Common myeloid progenitor, CD34-positive (primary cell): ENCODE results near the gene NCOA3.

Experiments used
- CTCF ChIA-PET: fragments of 350-600 bp; sonication (Branson Sonifier 250); formaldehyde crosslinking; loops from one replicate; lab custom pipeline; 2021; ENCODE audit warnings: antibody characterized with exemption; lab: Charles Lee
- POLR2A ChIA-PET: fragments of 350-600 bp; sonication (Branson Sonifier 250); formaldehyde crosslinking; loops from one replicate; lab custom pipeline; 2021; ENCODE audit warnings: antibody characterized with exemption; lab: Charles Lee
- DNase-seq, 3 donors: peaks; one replicate each; pipeline versions ENCODE4 v3.0.0 to v3.0.0-alpha.2; 2013
- H3K27ac ChIP-seq, 2 experiments: 1 replicate in 1 of 2; 2 replicates in 1 of 2; pipeline ENCODE4 v1.7.0; 2013; ENCODE audit warnings: inconsistent platforms in 2 of 2, low read length in 2 of 2, mild to moderate bottlenecking in 2 of 2, low read depth in 1 of 2, moderate library complexity in 1 of 2; ENCODE audit not compliant: severe bottlenecking in 2 of 2, insufficient read depth in 1 of 2, poor library complexity in 1 of 2
- H3K27me3 ChIP-seq, 5 experiments: replicated peaks in 2 of 5; 1 replicate in 3 of 5; 2 replicates in 2 of 5; pipeline versions ENCODE4 v1.6.1 to v1.7.0; 2013; ENCODE audit warnings: low read length in 4 of 5, mild to moderate bottlenecking in 2 of 5, moderate library complexity in 2 of 5, inconsistent platforms in 1 of 5; ENCODE audit not compliant: insufficient read depth in 5 of 5, control insufficient read depth in 4 of 5
- H3K36me3 ChIP-seq, 4 experiments: 1 replicate in 2 of 4; 2 replicates in 2 of 4; pipeline versions ENCODE4 v1.6.1 to v1.7.0; 2013; ENCODE audit warnings: low read length in 3 of 4, control low read depth in 1 of 4, mild to moderate bottlenecking in 1 of 4; ENCODE audit not compliant: control insufficient read depth in 4 of 4, insufficient read depth in 4 of 4
- H3K4me1 ChIP-seq, 4 experiments: 1 replicate in 3 of 4; 2 replicates in 1 of 4; pipeline versions ENCODE4 v1.6.1 to v1.7.1; 2013; ENCODE audit warnings: low read length in 3 of 4, mild to moderate bottlenecking in 3 of 4, control low read depth in 1 of 4, inconsistent platforms in 1 of 4, moderate library complexity in 1 of 4; ENCODE audit not compliant: control insufficient read depth in 4 of 4, insufficient read depth in 4 of 4; ENCODE audit errors: control extremely low read depth in 1 of 4
- H3K4me3 ChIP-seq, 7 experiments: 1 replicate in 4 of 7; 2 replicates in 3 of 7; pipeline versions ENCODE4 v1.5.1 to v1.7.0; 2013; ENCODE audit warnings: mild to moderate bottlenecking in 7 of 7, low read length in 6 of 7, moderate library complexity in 6 of 7, inconsistent platforms in 2 of 7, low read depth in 2 of 7, control low read depth in 1 of 7; ENCODE audit not compliant: insufficient read depth in 4 of 7, control insufficient read depth in 1 of 7; ENCODE audit errors: extremely low read depth in 1 of 7
- H3K9me3 ChIP-seq, 5 experiments: 1 replicate in 4 of 5; 2 replicates in 1 of 5; pipeline versions ENCODE4 v1.6.1 to v1.7.1; 2013; ENCODE audit warnings: low read length in 4 of 5, mild to moderate bottlenecking in 2 of 5, inconsistent platforms in 1 of 5, low read depth in 1 of 5, moderate library complexity in 1 of 5; ENCODE audit not compliant: control insufficient read depth in 4 of 5, insufficient read depth in 2 of 5; ENCODE audit errors: control extremely low read depth in 1 of 5
- WGBS: methylation state at CpG from one replicate; pipeline ENCODE4 v1.1.5; 2013; ENCODE audit not compliant: insufficient coverage; 5-methylcytosine and 5-hydroxymethylcytosine counted together

NCOA3 gene

DNA sequence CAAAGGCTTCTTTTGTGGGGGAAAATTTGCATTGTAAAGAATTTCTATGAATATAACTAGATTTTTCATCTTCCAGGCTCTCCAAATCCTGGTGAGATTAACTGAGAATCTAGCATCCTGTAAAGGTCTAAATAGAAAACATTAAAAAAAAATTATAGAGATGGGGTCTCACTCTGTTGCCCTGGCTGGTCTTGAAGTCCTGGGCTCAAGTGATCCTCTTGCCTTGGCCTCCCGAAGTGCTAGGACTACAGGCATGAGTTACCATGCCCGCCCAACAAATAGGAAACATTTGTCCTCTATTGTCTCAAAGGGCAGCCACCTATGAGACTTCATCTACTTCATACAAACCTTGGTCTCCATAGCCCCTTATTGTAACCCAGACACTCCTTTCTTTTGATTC lies 25.2 kb upstream of the NCOA3 start:
- 100% methylated on average over 2 of the region's 2 CpGs for WGBS
- ChIA-PET CTCF (no interaction called here), POLR2A (no interaction called here)
- no peak for DNase-seq
- Histone ChIP-seq H3K9me3 (no peaks in the 10 kb centered on the region), H3K4me3 (no peak overlapping the region), H3K36me3 (no peaks in the 10 kb centered on the region), H3K27ac (no peak overlapping the region), H3K4me1 (peaks cover 0 to 5% (median 2%) of the 10 kb centered on the region in 4 experiments), H3K27me3 (no peaks in the 10 kb centered on the region)

DNA sequence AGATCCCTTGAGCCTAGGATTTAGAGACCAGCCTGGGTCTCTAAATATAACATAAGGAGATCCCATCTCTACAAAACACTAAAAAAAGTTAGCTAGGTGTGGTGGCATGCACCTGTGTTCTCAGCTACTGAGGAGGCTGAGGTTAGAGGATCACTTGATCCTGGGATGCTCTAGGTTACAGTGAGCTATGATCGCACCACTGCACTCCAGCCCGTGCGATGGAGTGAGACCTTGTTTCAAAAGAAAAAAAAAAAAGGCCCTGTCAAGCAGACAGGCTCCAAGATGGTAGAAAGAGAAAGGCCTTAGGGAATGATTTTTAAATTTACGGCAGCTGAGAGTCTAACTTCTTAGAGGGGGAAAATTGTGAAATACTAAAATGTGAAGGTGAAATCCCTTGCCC lies 22.6 kb upstream of the NCOA3 start:
- POLR2A ChIA-PET: no interaction called here
- Histone ChIP-seq H3K4me3 (no peak overlapping the region), H3K4me1 (peaks cover 0 to 7% (median 1%) of the 10 kb centered on the region in 4 experiments), H3K9me3 (no peaks in the 10 kb centered on the region), H3K36me3 (no peaks in the 10 kb centered on the region), H3K27me3 (no peaks in the 10 kb centered on the region), H3K27ac (no peak overlapping the region)
- CTCF ChIA-PET: interaction anchor here (0.8 kb wide), 1 partner anchor 11 kb away, joined by 3 read pairs; no protein-coding TSS in a partner anchor
- 95% methylated on average over 4 of the region's 4 CpGs for WGBS
- DNase-seq: no peak

DNA sequence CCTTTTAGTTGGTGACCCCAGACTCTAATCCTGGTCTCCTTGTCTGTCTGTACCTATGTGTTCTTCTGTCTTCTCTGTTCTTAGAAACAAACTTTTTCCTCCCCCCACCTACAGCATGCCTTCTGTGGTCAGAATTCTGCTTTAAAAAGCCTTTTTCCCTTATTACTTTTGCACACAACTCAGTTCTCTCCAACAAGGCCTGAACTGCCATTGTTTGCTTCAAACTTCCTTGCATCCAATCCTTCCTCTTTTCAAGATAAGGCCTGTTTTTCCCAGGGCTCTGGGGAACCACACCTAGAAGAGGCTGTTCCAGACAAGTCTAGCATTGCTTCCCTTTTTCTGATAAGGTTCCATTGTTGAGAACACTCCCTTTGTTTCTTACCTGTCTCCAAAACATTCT lies 22.2 kb upstream of the NCOA3 start:
- no peaks in the 10 kb centered on the region for H3K9me3 ChIP-seq
- CTCF ChIA-PET: interaction anchor here (0.8 kb wide), 1 partner anchor 11 kb away, joined by 3 read pairs; no protein-coding TSS in a partner anchor
- H3K4me1 ChIP-seq: peaks cover 0 to 7% (median 1%) of the 10 kb centered on the region in 4 experiments
- H3K27me3 ChIP-seq: no peaks in the 10 kb centered on the region
- H3K27ac ChIP-seq: no peak overlapping the region
- no peak overlapping the region for H3K4me3 ChIP-seq
- no peak for DNase-seq
- H3K36me3 ChIP-seq: no peaks in the 10 kb centered on the region
- POLR2A ChIA-PET: no interaction called here

DNA sequence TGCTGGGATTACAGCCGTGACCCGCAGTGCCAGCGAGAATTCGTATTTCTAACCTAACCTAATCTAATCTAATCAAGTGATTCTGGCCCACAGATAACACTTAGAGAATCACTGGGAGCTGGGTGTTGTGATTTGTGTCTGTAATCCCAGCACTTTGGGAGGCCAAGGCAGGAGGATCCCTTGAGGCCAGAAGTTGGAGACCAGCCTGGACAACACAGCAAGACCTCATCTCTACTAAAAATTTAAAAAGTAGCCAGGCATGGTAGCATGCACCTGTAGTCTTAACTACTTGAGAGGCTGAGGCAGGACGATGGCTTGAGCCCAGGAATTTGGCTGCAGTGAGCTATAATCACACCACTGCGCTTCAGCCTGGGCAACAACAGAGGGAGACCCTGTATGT lies 21.4 kb upstream of the NCOA3 start:
- Histone ChIP-seq H3K27me3 (no peaks in the 10 kb centered on the region), H3K9me3 (no peaks in the 10 kb centered on the region), H3K4me3 (no peak overlapping the region), H3K27ac (no peak overlapping the region), H3K36me3 (no peaks in the 10 kb centered on the region), H3K4me1 (peaks cover 0 to 7% (median 1%) of the 10 kb centered on the region in 4 experiments)
- no peak for DNase-seq
- ChIA-PET POLR2A (no interaction called here), CTCF (no interaction called here)
- 100% methylated on average over 1 of the region's 6 CpGs for WGBS

DNA sequence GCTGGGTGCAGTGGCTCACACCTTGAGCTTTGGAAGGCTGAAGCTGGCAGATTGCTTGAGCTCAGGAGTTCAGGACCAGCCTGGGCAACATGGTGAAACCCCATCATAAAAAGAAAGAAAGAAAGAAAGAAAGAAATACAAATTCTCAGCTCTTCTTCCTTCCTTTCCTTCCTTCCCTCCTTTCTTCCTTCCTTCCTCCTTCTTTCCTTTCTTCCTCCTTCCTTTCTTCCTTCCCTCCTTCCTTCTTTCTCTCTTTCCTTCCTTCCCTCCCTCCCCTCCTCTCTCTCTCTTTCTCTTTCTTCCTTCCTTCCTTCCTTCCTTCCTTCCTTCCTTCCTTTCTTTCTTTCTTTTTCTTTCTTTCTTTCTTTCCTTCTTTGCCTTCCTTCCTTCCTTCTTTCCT lies 21.0 kb upstream of the NCOA3 start:
- Histone ChIP-seq H3K27ac (no peak overlapping the region), H3K4me3 (no peak overlapping the region), H3K9me3 (no peaks in the 10 kb centered on the region), H3K27me3 (no peaks in the 10 kb centered on the region), H3K4me1 (peaks cover 0 to 7% (median 1%) of the 10 kb centered on the region in 4 experiments), H3K36me3 (no peaks in the 10 kb centered on the region)
- POLR2A ChIA-PET: no interaction called here
- CTCF ChIA-PET: no interaction called here
- no peak for DNase-seq

DNA sequence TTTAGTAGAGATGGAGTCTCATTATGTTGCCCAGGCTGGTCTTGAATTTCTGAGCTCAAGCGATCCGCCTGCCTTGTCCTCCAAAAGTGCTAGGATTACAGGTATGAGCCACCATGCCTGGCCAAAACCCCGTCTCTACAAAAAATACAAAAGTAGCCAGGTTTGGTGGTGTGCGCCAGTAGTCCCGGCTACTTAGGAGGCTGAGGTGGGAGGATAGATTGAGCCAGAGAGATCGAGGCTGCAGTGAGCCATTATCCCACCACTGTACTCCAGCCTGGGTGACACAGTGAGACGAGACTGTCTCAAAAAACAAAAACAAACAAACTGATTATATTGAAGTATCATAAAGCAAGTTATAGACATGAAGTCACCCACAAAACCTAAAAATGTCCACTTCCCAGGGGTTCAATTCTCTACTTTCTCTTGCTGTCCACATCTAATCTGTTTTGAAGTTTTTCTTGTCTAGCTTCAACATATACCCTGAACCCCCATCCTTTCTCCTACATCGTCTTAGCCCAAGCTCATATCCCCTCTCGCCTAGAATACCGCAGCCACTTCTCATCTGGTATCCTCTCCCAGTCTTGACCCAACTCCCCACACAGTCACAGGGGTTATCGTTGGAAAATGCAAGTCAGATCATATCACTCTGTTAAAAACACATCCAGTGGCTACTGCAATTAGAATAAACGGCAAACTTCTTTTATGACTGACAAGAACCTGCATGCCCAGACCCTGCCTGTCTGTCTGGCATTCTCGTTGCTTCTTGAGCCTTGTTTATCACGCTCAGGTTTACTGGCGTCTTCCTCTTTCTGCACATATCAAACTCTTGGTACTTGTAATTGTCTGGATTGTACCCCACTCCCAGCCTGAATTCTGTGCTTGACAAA lies 20.1 kb upstream of the NCOA3 start:
- no peaks in the 10 kb centered on the region for H3K27me3 ChIP-seq
- ChIA-PET POLR2A (no interaction called here), CTCF (interaction anchor here (1.0 kb wide), 1 partner anchor 20 kb away, joined by 3 read pairs; the partner anchor contains the start of gene NCOA3)
- DNase-seq: no peak
- 100% methylated on average over 5 of the region's 15 CpGs for WGBS
- H3K9me3 ChIP-seq: no peaks in the 10 kb centered on the region
- no peak overlapping the region for H3K27ac ChIP-seq
- H3K36me3 ChIP-seq: no peaks in the 10 kb centered on the region
- H3K4me1 ChIP-seq: peaks cover 0 to 7% (median 1%) of the 10 kb centered on the region in 4 experiments
- no peak overlapping the region for H3K4me3 ChIP-seq

DNA sequence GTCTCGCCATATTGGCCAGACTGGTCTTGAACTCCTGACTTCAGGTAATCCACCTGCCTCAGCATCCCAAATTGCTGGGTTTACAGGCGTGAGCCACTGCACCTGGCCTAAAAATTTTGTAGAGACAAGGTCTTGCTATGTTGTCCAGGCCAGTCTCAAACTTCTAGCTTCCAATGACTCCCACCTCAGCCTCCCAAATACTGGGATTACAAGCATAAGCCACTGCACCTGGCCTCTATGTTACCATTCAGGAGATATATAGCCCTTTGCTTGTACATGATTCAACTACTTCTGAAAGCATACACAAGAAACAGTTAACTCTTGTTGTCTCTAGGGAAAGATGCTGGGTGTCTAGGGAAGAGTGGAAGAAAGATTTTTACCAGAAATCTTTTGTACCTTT lies 19.0 kb upstream of the NCOA3 start:
- ChIA-PET CTCF (no interaction called here), POLR2A (no interaction called here)
- H3K9me3 ChIP-seq: no peaks in the 10 kb centered on the region
- H3K4me1 ChIP-seq: peaks cover 8 to 18% (median 12%) of the 10 kb centered on the region in 4 experiments
- 94% methylated on average over 2 of the region's 2 CpGs for WGBS
- H3K4me3 ChIP-seq: no peak overlapping the region
- H3K27me3 ChIP-seq: no peaks in the 10 kb centered on the region
- no peak overlapping the region for H3K27ac ChIP-seq
- H3K36me3 ChIP-seq: no peaks in the 10 kb centered on the region
- no peak for DNase-seq
